B cell (primary cell): ENCODE results near the gene MFAP1. TPM values are rescaled to one million over a fixed set of nuclear protein-coding genes. Genes with fewer than 3 reads are reported as not detected.

Experiments used
- ATAC-seq: fragments of 200-7000 bp; cut with Tn5 transposase; one replicate; pipeline ENCODE4 v1.10.0; 2021; ENCODE audit warnings: low read depth, mild to moderate bottlenecking, moderate number of reproducible peaks, moderate library complexity
- CTCF ChIA-PET: fragments of 350-600 bp; sonication (Branson Sonifier 250); formaldehyde crosslinking; loops from one replicate; lab custom pipeline; 2021; ENCODE audit warnings: antibody characterized with exemption, inconsistent platforms; lab: Charles Lee
- POLR2A ChIA-PET: fragments of 350-600 bp; sonication (Branson Sonifier 250); formaldehyde crosslinking; loops from one replicate; lab custom pipeline; 2021; ENCODE audit warnings: antibody characterized with exemption; lab: Charles Lee
- DNase-seq: peaks from one replicate; pipeline ENCODE4 v3.0.0; 2013
- H2AFZ ChIP-seq: 2 replicates; pipeline ENCODE4 v1.6.1; 2012; ENCODE audit warnings: mild to moderate bottlenecking, low read depth, low read length; ENCODE audit not compliant: insufficient read depth, poor library complexity, severe bottlenecking
- H3K27ac ChIP-seq, 2 donors: 1 replicate in 1 of 2; 2 replicates in 1 of 2; pipeline ENCODE4 v1.5.1; 2012 to 2013; ENCODE audit warnings: low read length in 2 of 2, mild to moderate bottlenecking in 2 of 2, moderate library complexity in 1 of 2
- H3K27me3 ChIP-seq, 4 experiments: fragments of 200-600 bp in 1 of 4; sonication (generic) in 1 of 4; replicated peaks in 1 of 4; 1 replicate in 2 of 4; 2 replicates in 2 of 4; pipeline versions ENCODE4 v1.6.1 to v1.7.0; 2013 to 2016; ENCODE audit warnings: low read length in 3 of 4, mild to moderate bottlenecking in 2 of 4, mixed read lengths in 1 of 4, moderate library complexity in 1 of 4; ENCODE audit not compliant: insufficient read depth in 4 of 4, control insufficient read depth in 3 of 4; ENCODE audit errors: control extremely low read depth in 1 of 4
- H3K36me3 ChIP-seq, 2 experiments: replicated peaks in 1 of 2; 1 replicate in 1 of 2; 2 replicates in 1 of 2; pipeline versions ENCODE4 v1.6.1 to v1.7.1; 2013; ENCODE audit warnings: low read length in 1 of 2; ENCODE audit not compliant: insufficient read depth in 2 of 2, control insufficient read depth in 1 of 2; ENCODE audit errors: control extremely low read depth in 1 of 2, extremely low read depth in 1 of 2
- H3K4me1 ChIP-seq, 2 donors: fragments of 200-600 bp in 1 of 2; sonication (generic) in 1 of 2; 1 replicate in 1 of 2; 2 replicates in 1 of 2; pipeline versions ENCODE4 v1.5.1 to v1.6.1; 2013 to 2017; ENCODE audit warnings: low read length in 2 of 2; ENCODE audit not compliant: control insufficient read depth in 2 of 2, insufficient read depth in 2 of 2
- H3K4me2 ChIP-seq: replicated peaks from 2 replicates; pipeline ENCODE3; 2012; ENCODE audit warnings: mild to moderate bottlenecking, low read depth, low read length; ENCODE audit not compliant: poor library complexity, severe bottlenecking
- H3K4me3 ChIP-seq, 5 experiments: fragments of 200-600 bp in 1 of 5; sonication (generic) in 1 of 5; 1 replicate in 3 of 5; 2 replicates in 2 of 5; pipeline versions ENCODE4 v1.5.1 to v1.7.0; 2011 to 2016; ENCODE audit warnings: low read length in 4 of 5, mild to moderate bottlenecking in 4 of 5, low read depth in 2 of 5, control low read depth in 1 of 5, moderate library complexity in 1 of 5; ENCODE audit not compliant: insufficient read depth in 1 of 5; ENCODE audit errors: control extremely low read depth in 1 of 5, extremely low read depth in 1 of 5
- H3K79me2 ChIP-seq: fragments of 200-600 bp; sonication (generic); one replicate; pipeline ENCODE4 v1.6.0; 2016; ENCODE audit warnings: low read length; ENCODE audit not compliant: control insufficient read depth, insufficient read depth
- H3K9ac ChIP-seq: fragments of 200-600 bp; sonication (generic); 2 replicates; pipeline ENCODE4 v1.6.1; 2017; ENCODE audit warnings: mild to moderate bottlenecking, low read length, moderate library complexity
- H3K9me3 ChIP-seq, 3 donors: one replicate each; pipeline versions ENCODE4 v1.6.1 to v1.7.1; 2013; ENCODE audit warnings: low read length in 2 of 3; ENCODE audit not compliant: control insufficient read depth in 2 of 3, insufficient read depth in 1 of 3; ENCODE audit errors: control extremely low read depth in 1 of 3
- H4K20me1 ChIP-seq: 2 replicates; pipeline ENCODE4 v1.6.0; 2012; ENCODE audit warnings: mild to moderate bottlenecking, low read length; ENCODE audit not compliant: insufficient read depth, control insufficient read depth, poor library complexity, severe bottlenecking
- H3K27ac Mint-ChIP-seq: one replicate; pipeline ENCODE4 v1.8.0; 2021; ENCODE audit warnings: mixed read lengths
- H3K27me3 Mint-ChIP-seq: one replicate; pipeline ENCODE4 v1.8.0; 2021; ENCODE audit warnings: mixed read lengths
- H3K4me1 Mint-ChIP-seq: one replicate; pipeline ENCODE4 v1.8.0; 2021; ENCODE audit warnings: mixed read lengths
- H3K4me3 Mint-ChIP-seq: one replicate; pipeline ENCODE4 v1.8.0; 2021; ENCODE audit warnings: mixed read lengths
- H3K9me3 Mint-ChIP-seq: one replicate; pipeline ENCODE4 v1.8.0; 2022; ENCODE audit warnings: mixed read lengths; ENCODE audit not compliant: insufficient read depth
- CTCF ChIP-seq: fragments of 200-600 bp; IDR thresholded peaks from one replicate; pipeline ENCODE4 v1.8.0; 2022; ENCODE audit warnings: antibody characterized with exemption, mild to moderate bottlenecking
- EZH2 ChIP-seq: IDR thresholded peaks from 2 replicates; pipeline ENCODE4 v1.6.1; 2012; ENCODE audit warnings: borderline replicate concordance, low read depth, mild to moderate bottlenecking, moderate library complexity, low read length; ENCODE audit not compliant: insufficient read depth, poor library complexity, severe bottlenecking
- WGBS: methylation state at CpG from one replicate; pipeline ENCODE4 v1.1.5; 2013; ENCODE audit warnings: missing lambda C conversion rate; ENCODE audit not compliant: insufficient coverage; 5-methylcytosine and 5-hydroxymethylcytosine counted together
- intact Hi-C: fragments of 100-400 bp; cut with micrococcal nuclease; formaldehyde crosslinking; loops from one replicate; pipeline ENCODE4 v1.10.0; 2022
- polyA minus RNA-seq: library from RNA; depleted of rRNA, polyadenylated mRNA; stranded (reverse); fragments of >200 nt; gene quantifications from 2 replicates; pipeline ENCODE4 v1.2.3, GENCODE V29; 2012
- polyA plus RNA-seq: library from polyadenylated mRNA; depleted of rRNA; stranded (reverse); fragments of >200 nt; gene quantifications from 2 replicates; pipeline ENCODE4 v1.2.3, GENCODE V29; 2012
- total RNA-seq, 2 donors: library from RNA; stranded (reverse); fragments of 120-200 nt in 1 of 2; gene quantifications; 1 replicate in 1 of 2; 2 replicates in 1 of 2; pipeline versions ENCODE4 v1.2.3 to v1.2.4, GENCODE V29; 2013 to 2022

Gene MFAP1, protein sequence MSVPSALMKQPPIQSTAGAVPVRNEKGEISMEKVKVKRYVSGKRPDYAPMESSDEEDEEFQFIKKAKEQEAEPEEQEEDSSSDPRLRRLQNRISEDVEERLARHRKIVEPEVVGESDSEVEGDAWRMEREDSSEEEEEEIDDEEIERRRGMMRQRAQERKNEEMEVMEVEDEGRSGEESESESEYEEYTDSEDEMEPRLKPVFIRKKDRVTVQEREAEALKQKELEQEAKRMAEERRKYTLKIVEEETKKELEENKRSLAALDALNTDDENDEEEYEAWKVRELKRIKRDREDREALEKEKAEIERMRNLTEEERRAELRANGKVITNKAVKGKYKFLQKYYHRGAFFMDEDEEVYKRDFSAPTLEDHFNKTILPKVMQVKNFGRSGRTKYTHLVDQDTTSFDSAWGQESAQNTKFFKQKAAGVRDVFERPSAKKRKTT
- total RNA-seq: 22.0 and 22.1 TPM in 2 replicates
- 19.1 TPM for total RNA-seq (2013)
- polyA plus RNA-seq: 3.4 and 9.9 TPM in 2 replicates
- polyA minus RNA-seq: 5.2 and 7.1 TPM in 2 replicates

DNA sequence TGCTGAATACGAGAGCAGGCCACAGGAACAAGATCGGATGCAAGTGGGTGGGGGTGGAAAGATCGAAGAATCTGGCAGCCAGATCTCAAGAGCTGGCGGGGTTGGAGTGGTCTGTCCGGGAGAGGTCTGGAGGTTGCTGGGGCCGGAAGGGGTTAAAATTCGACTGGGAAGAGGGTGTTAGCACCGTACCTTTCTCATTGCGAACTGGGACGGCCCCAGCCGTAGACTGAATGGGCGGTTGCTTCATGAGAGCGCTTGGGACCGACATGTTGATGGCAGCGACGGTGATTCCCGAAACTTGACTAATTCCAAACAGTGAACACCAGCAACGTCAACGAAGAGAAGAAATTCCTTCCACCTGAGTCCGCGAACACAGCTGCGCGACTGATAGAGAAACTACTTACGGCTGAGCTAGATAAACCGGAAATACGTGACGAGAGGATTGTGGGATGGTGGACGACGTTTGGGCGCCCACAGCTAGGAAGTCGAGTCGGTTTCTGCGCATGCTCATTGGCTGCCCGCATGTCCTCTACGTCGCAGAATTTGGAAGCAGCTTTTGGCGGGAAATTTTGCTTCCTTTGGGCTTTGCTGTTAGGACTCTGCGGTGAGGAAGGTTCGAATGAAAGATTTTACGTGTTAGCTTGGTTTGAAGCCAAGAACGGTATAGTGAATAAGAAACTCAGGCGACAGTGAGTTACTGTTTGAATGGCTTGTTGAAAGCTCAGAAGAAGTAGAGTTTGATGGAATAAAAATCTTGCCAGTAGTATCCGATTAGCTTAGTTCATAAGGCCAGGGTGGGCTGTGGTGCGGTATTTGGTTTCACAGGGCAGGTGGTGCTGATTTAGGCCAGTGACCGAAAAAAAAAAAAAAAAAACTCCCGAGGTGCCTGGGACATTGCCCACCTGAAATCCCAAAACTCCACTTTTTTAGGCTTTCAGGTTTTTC, at the start of gene MFAP1:
Gene MFAP1, minus strand, starts transcription at position 389 of the 945 bp plus-strand sequence. Its CDS starts 121 bp downstream, at position 268.
- no peaks in the 10 kb centered on the region for H3K9me3 Mint-ChIP-seq
- H3K9me3 ChIP-seq: no peaks in the 10 kb centered on the region
- peaks cover 4% of the 10 kb centered on the region for H4K20me1 ChIP-seq
- H3K4me1 Mint-ChIP-seq: peaks cover 57% of the 10 kb centered on the region
- no peak for TF ChIP-seq CTCF
- no peak for TF ChIP-seq EZH2
- H3K4me2 ChIP-seq: peak within 1 kb of the TSS; percentile 89
- no peaks in the 10 kb centered on the region for H3K27me3 ChIP-seq
- peak; percentile 97 for DNase-seq
- ChIA-PET CTCF (interaction anchor here (0.8 to 1.8 kb wide), 7 partner anchors 15 to 68 kb away, joined by 3 to 6 read pairs (median 5); partner anchors contain the start of genes ELL3, HYPK and SERINC4), POLR2A (interaction anchor here (0.5 to 1.3 kb wide), 9 partner anchors 12 to 80 kb away, joined by 3 to 11 read pairs (median 6); partner anchors contain the start of genes ELL3, HYPK and SERINC4)
- 4% methylated on average over 43 of the region's 46 CpGs for WGBS
- H3K36me3 ChIP-seq: peaks cover 1 to 3% of the 10 kb centered on the region in 2 experiments
- H3K27ac Mint-ChIP-seq: peak within 1 kb of the TSS; percentile 98
- H3K27me3 Mint-ChIP-seq: no peaks in the 10 kb centered on the region
- H3K27ac ChIP-seq: peak within 1 kb of the TSS; percentile 94 to 95
- peaks cover 73% of the 10 kb centered on the region for H3K79me2 ChIP-seq
- peak within 1 kb of the TSS; percentile 98 for H3K9ac ChIP-seq
- H3K4me3 ChIP-seq: peak within 1 kb of the TSS; percentile 68 to 100 (median 98)
- ATAC-seq: peak; percentile 84
- H3K4me1 ChIP-seq: peaks cover 25 to 43% of the 10 kb centered on the region in 2 donors
- intact Hi-C loops: loop anchor here (1.0 to 5.0 kb wide), 8 partner anchors 15 to 713 kb away; partner anchors contain the start of genes CTDSPL2, EIF3J, ELL3 and HYPK
- peak within 1 kb of the TSS; percentile 90 for H2AFZ ChIP-seq
- peak within 1 kb of the TSS; percentile 99 for H3K4me3 Mint-ChIP-seq
